ENCODE results near the gene OR6B1. TPM values are rescaled to one million over a fixed set of nuclear protein-coding genes. Genes with fewer than 3 reads are reported as not detected.
"Not testable (repeated sequence)": the region's sequence is repeated elsewhere in the genome, so short reads cannot be mapped to it uniquely, and the experiment has no call there.

The OR6B1 gene
- total and polyA plus RNA-seq, 4 donors = 0.03 TPM; not detected in 3

- WGBS (ENCODE audit: insufficient coverage) = 50% methylated on average over 1 of the region's 3 CpGs
- H3K4me1 ChIP-seq (ENCODE audit: control insufficient read depth, insufficient read depth, low read length) = no peaks in the 10 kb centered on the region
- DNase-seq (ENCODE audit: low read depth in 4 of 6, low spot score in 6 of 6) = no peak
Observed at GRCh38 chr7:144001543-144001942, 1.4 kb downstream of the OR6B1 start.

GRCh38 chr7:144004703-144005102 lies 4.6 kb downstream of the OR6B1 start:
- Histone ChIP-seq H3K27ac (ENCODE audit: low read depth, low read length) (no peak overlapping the region), H3K27me3 (ENCODE audit: control insufficient read depth, insufficient read depth, low read length) (no peaks in the 10 kb centered on the region), H3K36me3 (ENCODE audit: control insufficient read depth, insufficient read depth, low read length) (no peaks in the 10 kb centered on the region), H3K9me3 (ENCODE audit: control insufficient read depth, insufficient read depth, low read length) (no peaks in the 10 kb centered on the region), H3K4me1 (ENCODE audit: control insufficient read depth, insufficient read depth, low read length) (no peaks in the 10 kb centered on the region), H3K4me3 (ENCODE audit: low read depth, low read length) (no peak overlapping the region)
- DNase-seq (ENCODE audit: low read depth in 4 of 6, low spot score in 6 of 6) = no peak
- WGBS (ENCODE audit: insufficient coverage) = 90% methylated on average over 2 of the region's 5 CpGs

More at GRCh38 chr7:144001543-144001942, 1.4 kb downstream of the OR6B1 start:
- Histone ChIP-seq H3K27ac (ENCODE audit: low read depth, low read length) (no peak overlapping the region), H3K36me3 (ENCODE audit: control insufficient read depth, insufficient read depth, low read length) (no peaks in the 10 kb centered on the region), H3K4me3 (ENCODE audit: low read depth, low read length) (no peak overlapping the region), H3K27me3 (ENCODE audit: control insufficient read depth, insufficient read depth, low read length) (no peaks in the 10 kb centered on the region), H3K9me3 (ENCODE audit: control insufficient read depth, insufficient read depth, low read length) (no peaks in the 10 kb centered on the region)

GRCh38 chr7:144006029-144006691 lies 6.0 kb downstream of the OR6B1 start:
- no peak overlapping the region for H3K27ac ChIP-seq (ENCODE audit: low read depth, low read length)
- no peaks in the 10 kb centered on the region for H3K4me1 ChIP-seq (ENCODE audit: control insufficient read depth, insufficient read depth, low read length)
- peak in 1 of 6 donors; percentile 15 for DNase-seq (ENCODE audit: low read depth in 4 of 6, low spot score in 6 of 6)
- no peak overlapping the region for H3K4me3 ChIP-seq (ENCODE audit: low read depth, low read length)
- WGBS (ENCODE audit: insufficient coverage) = no CpG with 5 or more reads among the region's 1 CpG
- no peaks in the 10 kb centered on the region for H3K9me3 ChIP-seq (ENCODE audit: control insufficient read depth, insufficient read depth, low read length)
- no peaks in the 10 kb centered on the region for H3K36me3 ChIP-seq (ENCODE audit: control insufficient read depth, insufficient read depth, low read length)
- no peaks in the 10 kb centered on the region for H3K27me3 ChIP-seq (ENCODE audit: control insufficient read depth, insufficient read depth, low read length)

- no peaks in the 10 kb centered on the region for H3K9me3 ChIP-seq (ENCODE audit: control insufficient read depth, insufficient read depth, low read length)
- H3K4me3 ChIP-seq (ENCODE audit: low read depth, low read length) = no peak overlapping the region
- H3K36me3 ChIP-seq (ENCODE audit: control insufficient read depth, insufficient read depth, low read length) = no peaks in the 10 kb centered on the region
- H3K27me3 ChIP-seq (ENCODE audit: control insufficient read depth, insufficient read depth, low read length) = no peaks in the 10 kb centered on the region
- WGBS (ENCODE audit: insufficient coverage) = no CpG with 5 or more reads among the region's 1 CpG
- no peak overlapping the region for H3K27ac ChIP-seq (ENCODE audit: low read depth, low read length)
- DNase-seq (ENCODE audit: low read depth in 4 of 6, low spot score in 6 of 6) = no peak
- H3K4me1 ChIP-seq (ENCODE audit: control insufficient read depth, insufficient read depth, low read length) = no peaks in the 10 kb centered on the region
Observed at GRCh38 chr7:144006692-144007042, 6.5 kb downstream of the OR6B1 start.

- Histone ChIP-seq H3K27ac (ENCODE audit: low read depth, low read length) (no peak overlapping the region), H3K9me3 (ENCODE audit: control insufficient read depth, insufficient read depth, low read length) (no peaks in the 10 kb centered on the region), H3K4me1 (ENCODE audit: control insufficient read depth, insufficient read depth, low read length) (no peaks in the 10 kb centered on the region), H3K36me3 (ENCODE audit: control insufficient read depth, insufficient read depth, low read length) (no peaks in the 10 kb centered on the region), H3K27me3 (ENCODE audit: control insufficient read depth, insufficient read depth, low read length) (no peaks in the 10 kb centered on the region), H3K4me3 (ENCODE audit: low read depth, low read length) (no peak overlapping the region)
- no peak for DNase-seq (ENCODE audit: low read depth in 4 of 6, low spot score in 6 of 6)
- WGBS (ENCODE audit: insufficient coverage) = 69% methylated on average over 2 of the region's 2 CpGs
Observed at GRCh38 chr7:144009361-144009760, 9.2 kb downstream of the OR6B1 start.

GRCh38 chr7:144010061-144010460 lies 9.9 kb downstream of the OR6B1 start:
- not testable (repeated sequence) for H3K4me3 ChIP-seq (ENCODE audit: low read depth, low read length); DNase-seq (ENCODE audit: low read depth in 4 of 6, low spot score in 6 of 6); H3K4me1 ChIP-seq (ENCODE audit: control insufficient read depth, insufficient read depth, low read length); H3K27me3 ChIP-seq (ENCODE audit: control insufficient read depth, insufficient read depth, low read length); H3K36me3 ChIP-seq (ENCODE audit: control insufficient read depth, insufficient read depth, low read length); H3K9me3 ChIP-seq (ENCODE audit: control insufficient read depth, insufficient read depth, low read length); H3K27ac ChIP-seq (ENCODE audit: low read depth, low read length)

- WGBS (ENCODE audit: insufficient coverage) = 90% methylated on average over 1 of the region's 1 CpG
- not testable (repeated sequence) for H3K27ac ChIP-seq (ENCODE audit: low read depth, low read length); H3K4me1 ChIP-seq (ENCODE audit: control insufficient read depth, insufficient read depth, low read length); DNase-seq (ENCODE audit: low read depth in 4 of 6, low spot score in 6 of 6); H3K36me3 ChIP-seq (ENCODE audit: control insufficient read depth, insufficient read depth, low read length); H3K9me3 ChIP-seq (ENCODE audit: control insufficient read depth, insufficient read depth, low read length); H3K4me3 ChIP-seq (ENCODE audit: low read depth, low read length); H3K27me3 ChIP-seq (ENCODE audit: control insufficient read depth, insufficient read depth, low read length)
Observed at GRCh38 chr7:144010821-144011220, 10.7 kb downstream of the OR6B1 start.

GRCh38 chr7:144011458-144012230 lies 11.5 kb downstream of the OR6B1 start:
- Histone ChIP-seq H3K36me3 (ENCODE audit: control insufficient read depth, insufficient read depth, low read length) (no peaks in the 10 kb centered on the region), H3K4me3 (ENCODE audit: low read depth, low read length) (no peak overlapping the region), H3K27ac (ENCODE audit: low read depth, low read length) (no peak overlapping the region), H3K4me1 (ENCODE audit: control insufficient read depth, insufficient read depth, low read length) (no peaks in the 10 kb centered on the region), H3K27me3 (ENCODE audit: control insufficient read depth, insufficient read depth, low read length) (no peaks in the 10 kb centered on the region), H3K9me3 (ENCODE audit: control insufficient read depth, insufficient read depth, low read length) (no peaks in the 10 kb centered on the region)
- no peak for DNase-seq (ENCODE audit: low read depth in 4 of 6, low spot score in 6 of 6)
- WGBS (ENCODE audit: insufficient coverage) = 70% methylated on average over 1 of the region's 5 CpGs

GRCh38 chr7:144018065-144018464 lies 17.9 kb downstream of the OR6B1 start:
- no peaks in the 10 kb centered on the region for H3K4me1 ChIP-seq (ENCODE audit: control insufficient read depth, insufficient read depth, low read length)
- no peaks in the 10 kb centered on the region for H3K27me3 ChIP-seq (ENCODE audit: control insufficient read depth, insufficient read depth, low read length)
- no peaks in the 10 kb centered on the region for H3K9me3 ChIP-seq (ENCODE audit: control insufficient read depth, insufficient read depth, low read length)
- H3K36me3 ChIP-seq (ENCODE audit: control insufficient read depth, insufficient read depth, low read length) = no peaks in the 10 kb centered on the region
- no peak overlapping the region for H3K27ac ChIP-seq (ENCODE audit: low read depth, low read length)
- no peak overlapping the region for H3K4me3 ChIP-seq (ENCODE audit: low read depth, low read length)
- no peak for DNase-seq (ENCODE audit: low read depth in 4 of 6, low spot score in 6 of 6)
- no CpG with 5 or more reads among the region's 4 CpGs for WGBS (ENCODE audit: insufficient coverage)

- DNase-seq (ENCODE audit: low read depth in 4 of 6, low spot score in 6 of 6) = peak in 2 of 6 donors; percentile 26 to 89
- WGBS (ENCODE audit: insufficient coverage) = 50% methylated on average over 1 of the region's 2 CpGs
- no peaks in the 10 kb centered on the region for H3K36me3 ChIP-seq (ENCODE audit: control insufficient read depth, insufficient read depth, low read length)
- H3K4me1 ChIP-seq (ENCODE audit: control insufficient read depth, insufficient read depth, low read length) = no peaks in the 10 kb centered on the region
- H3K27me3 ChIP-seq (ENCODE audit: control insufficient read depth, insufficient read depth, low read length) = no peaks in the 10 kb centered on the region
- no peak overlapping the region for H3K4me3 ChIP-seq (ENCODE audit: low read depth, low read length)
- no peak overlapping the region for H3K27ac ChIP-seq (ENCODE audit: low read depth, low read length)
- no peaks in the 10 kb centered on the region for H3K9me3 ChIP-seq (ENCODE audit: control insufficient read depth, insufficient read depth, low read length)
Observed at GRCh38 chr7:144019457-144019856, 19.3 kb downstream of the OR6B1 start.

All from spinal cord (tissue), 10 donors.